Thyroid gland (tissue), 4 donors: Measurements from ENCODE around the gene HIPK2.

ENCODE experiments used
- CTCF ChIP-seq, 6 experiments: fragments of 200-600 bp in 3 of 6; fragments of 450-650 bp in 3 of 6; sonication (generic) in 3 of 6; IDR thresholded peaks; one replicate each; pipeline ENCODE4 v1.5.1; 2016 to 2019; ENCODE audit warnings: antibody characterized with exemption in 6 of 6, mild to moderate bottlenecking in 2 of 6, inconsistent platforms in 1 of 6, moderate library complexity in 1 of 6
- POLR2A ChIP-seq, 2 donors: fragments of 450-650 bp; IDR thresholded peaks; one replicate each; pipeline ENCODE4 v1.6.1; 2017; ENCODE audit warnings: antibody characterized with exemption in 2 of 2, mild to moderate bottlenecking in 2 of 2, moderate library complexity in 1 of 2

GRCh38 chr7:139580435-139580834, 197.4 kb downstream of the HIPK2 start:
- no peak for TF ChIP-seq CTCF (IDR thresholded peaks at IDR 0.05)
- no peak for TF ChIP-seq POLR2A (IDR thresholded peaks at IDR 0.05)
